Measurements from ENCODE around the gene SNX1. TPM values are rescaled to one million over a fixed set of nuclear protein-coding genes. Genes with fewer than 3 reads are reported as not detected.
A peak's percentile ranks its signal among the peaks of the same experiment; 100 is the strongest.

The SNX1 gene
- total and polyA plus RNA-seq, 2 of the 13 experiments (the other 11 are each of a cell fraction or from before 2014, with no cell fraction given): 29.3 to 60.1 TPM

GRCh38 chr15:64095795-64096667, at the start of gene SNX1 (continued):
- 0 out of 2 replicates have a peak, but pooled peaks have one; percentile 74 for TF ChIP-seq ZNF512B (CRISPR knock-in tag; IDR thresholded peaks at IDR 0.05; ENCODE audit: borderline replicate concordance)
- TF ChIP-seq, protein P1, sequence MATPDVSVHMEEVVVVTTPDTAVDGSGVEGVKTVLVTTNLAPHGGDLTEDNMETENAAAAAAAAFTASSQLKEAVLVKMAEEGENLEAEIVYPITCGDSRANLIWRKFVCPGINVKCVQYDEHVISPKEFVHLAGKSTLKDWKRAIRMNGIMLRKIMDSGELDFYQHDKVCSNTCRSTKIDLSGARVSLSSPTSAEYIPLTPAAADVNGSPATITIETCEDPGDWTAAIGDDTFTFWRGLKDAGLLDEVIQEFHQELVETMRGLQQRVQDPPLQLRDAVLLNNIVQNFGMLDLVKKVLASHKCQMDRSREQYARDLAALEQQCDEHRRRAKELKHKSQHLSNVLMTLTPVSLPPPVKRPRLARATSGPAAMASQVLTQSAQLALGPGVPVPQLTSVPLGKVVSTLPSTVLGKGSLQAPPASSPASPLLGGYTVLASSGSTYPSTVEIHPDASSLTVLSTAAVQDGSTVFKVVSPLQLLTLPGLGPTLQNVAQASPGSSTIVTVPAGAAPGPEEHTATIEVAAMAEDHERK (CRISPR knock-in tag; IDR thresholded peaks at IDR 0.05; ENCODE audit: low read depth): 0 out of 2 replicates have a peak, but pooled peaks have one; percentile 40
- TF ChIP-seq, protein P2, sequence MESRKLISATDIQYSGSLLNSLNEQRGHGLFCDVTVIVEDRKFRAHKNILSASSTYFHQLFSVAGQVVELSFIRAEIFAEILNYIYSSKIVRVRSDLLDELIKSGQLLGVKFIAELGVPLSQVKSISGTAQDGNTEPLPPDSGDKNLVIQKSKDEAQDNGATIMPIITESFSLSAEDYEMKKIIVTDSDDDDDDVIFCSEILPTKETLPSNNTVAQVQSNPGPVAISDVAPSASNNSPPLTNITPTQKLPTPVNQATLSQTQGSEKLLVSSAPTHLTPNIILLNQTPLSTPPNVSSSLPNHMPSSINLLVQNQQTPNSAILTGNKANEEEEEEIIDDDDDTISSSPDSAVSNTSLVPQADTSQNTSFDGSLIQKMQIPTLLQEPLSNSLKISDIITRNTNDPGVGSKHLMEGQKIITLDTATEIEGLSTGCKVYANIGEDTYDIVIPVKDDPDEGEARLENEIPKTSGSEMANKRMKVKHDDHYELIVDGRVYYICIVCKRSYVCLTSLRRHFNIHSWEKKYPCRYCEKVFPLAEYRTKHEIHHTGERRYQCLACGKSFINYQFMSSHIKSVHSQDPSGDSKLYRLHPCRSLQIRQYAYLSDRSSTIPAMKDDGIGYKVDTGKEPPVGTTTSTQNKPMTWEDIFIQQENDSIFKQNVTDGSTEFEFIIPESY (CRISPR knock-in tag; IDR thresholded peaks at IDR 0.05): peak; percentile 75; the same call in 1 of the 2 replicates
- TF ChIP-seq GATAD2A (CRISPR knock-in tag; IDR thresholded peaks at IDR 0.05): peak; percentile 86
- peak; percentile 92 for TF ChIP-seq HNF1B (CRISPR knock-in tag; IDR thresholded peaks at IDR 0.05)
- peak in 1 of 2 experiments; percentile 66; a peak in 2 of 4 replicates for TF ChIP-seq EP300 (IDR thresholded peaks at IDR 0.05; ENCODE audit: low read depth in 2 of 2, low read length in 2 of 2)
- peak; percentile 29; the same call in 1 of the 2 replicates for TF ChIP-seq EP300 (CRISPR knock-in tag; IDR thresholded peaks at IDR 0.05; ENCODE audit: borderline replicate concordance)
- peak; percentile 95 for TF ChIP-seq HBP1 (CRISPR knock-in tag; IDR thresholded peaks at IDR 0.05; ENCODE audit: low read depth)
- TF ChIP-seq KDM5B (CRISPR knock-in tag; IDR thresholded peaks at IDR 0.05; ENCODE audit: borderline replicate concordance): peak; percentile 95; the same call in 1 of the 2 replicates
- peak; percentile 56; the same call in 1 of the 2 replicates for TF ChIP-seq CCDC6 (CRISPR knock-in tag; IDR thresholded peaks at IDR 0.05)
- TF ChIP-seq MED8 (CRISPR knock-in tag; IDR thresholded peaks at IDR 0.05; ENCODE audit: insufficient replicate concordance): peak; percentile 59
- peak; percentile 97 for TF ChIP-seq YY1 (IDR thresholded peaks at IDR 0.05; ENCODE audit: insufficient read depth, insufficient replicate concordance, low read depth, low read length)
- 0 out of 2 replicates have a peak, but pooled peaks have one; percentile 14 for TF ChIP-seq RFX3 (CRISPR knock-in tag; IDR thresholded peaks at IDR 0.05)
- peak; percentile 72; the same call in 1 of the 2 replicates for TF ChIP-seq SNAI1 (CRISPR knock-in tag; IDR thresholded peaks at IDR 0.05; ENCODE audit: borderline replicate concordance)
- TF ChIP-seq CENPX (CRISPR knock-in tag; IDR thresholded peaks at IDR 0.05): no peak
- TF ChIP-seq SP4 (CRISPR knock-in tag; IDR thresholded peaks at IDR 0.05): peak; percentile 83
- peak; percentile 75; the same call in 1 of the 2 replicates for TF ChIP-seq BATF2 (CRISPR knock-in tag; IDR thresholded peaks at IDR 0.05)

Data from HepG2 (cell line).